Measurements from ENCODE around the gene RNF208. TPM values are rescaled to one million over a fixed set of nuclear protein-coding genes. Genes with fewer than 3 reads are reported as not detected.

RNF208 gene
- total and polyA plus RNA-seq, 9 of the 15 experiments (the other 6 are each of a cell fraction or from before 2014, with no cell fraction given): 0.15 to 6.9 (median 0.50) TPM; not detected in 2

GRCh38 chr9:137223078-137223970 lies 1.3 kb upstream of the RNF208 start (continued):
- TF ChIP-seq, protein P1, sequence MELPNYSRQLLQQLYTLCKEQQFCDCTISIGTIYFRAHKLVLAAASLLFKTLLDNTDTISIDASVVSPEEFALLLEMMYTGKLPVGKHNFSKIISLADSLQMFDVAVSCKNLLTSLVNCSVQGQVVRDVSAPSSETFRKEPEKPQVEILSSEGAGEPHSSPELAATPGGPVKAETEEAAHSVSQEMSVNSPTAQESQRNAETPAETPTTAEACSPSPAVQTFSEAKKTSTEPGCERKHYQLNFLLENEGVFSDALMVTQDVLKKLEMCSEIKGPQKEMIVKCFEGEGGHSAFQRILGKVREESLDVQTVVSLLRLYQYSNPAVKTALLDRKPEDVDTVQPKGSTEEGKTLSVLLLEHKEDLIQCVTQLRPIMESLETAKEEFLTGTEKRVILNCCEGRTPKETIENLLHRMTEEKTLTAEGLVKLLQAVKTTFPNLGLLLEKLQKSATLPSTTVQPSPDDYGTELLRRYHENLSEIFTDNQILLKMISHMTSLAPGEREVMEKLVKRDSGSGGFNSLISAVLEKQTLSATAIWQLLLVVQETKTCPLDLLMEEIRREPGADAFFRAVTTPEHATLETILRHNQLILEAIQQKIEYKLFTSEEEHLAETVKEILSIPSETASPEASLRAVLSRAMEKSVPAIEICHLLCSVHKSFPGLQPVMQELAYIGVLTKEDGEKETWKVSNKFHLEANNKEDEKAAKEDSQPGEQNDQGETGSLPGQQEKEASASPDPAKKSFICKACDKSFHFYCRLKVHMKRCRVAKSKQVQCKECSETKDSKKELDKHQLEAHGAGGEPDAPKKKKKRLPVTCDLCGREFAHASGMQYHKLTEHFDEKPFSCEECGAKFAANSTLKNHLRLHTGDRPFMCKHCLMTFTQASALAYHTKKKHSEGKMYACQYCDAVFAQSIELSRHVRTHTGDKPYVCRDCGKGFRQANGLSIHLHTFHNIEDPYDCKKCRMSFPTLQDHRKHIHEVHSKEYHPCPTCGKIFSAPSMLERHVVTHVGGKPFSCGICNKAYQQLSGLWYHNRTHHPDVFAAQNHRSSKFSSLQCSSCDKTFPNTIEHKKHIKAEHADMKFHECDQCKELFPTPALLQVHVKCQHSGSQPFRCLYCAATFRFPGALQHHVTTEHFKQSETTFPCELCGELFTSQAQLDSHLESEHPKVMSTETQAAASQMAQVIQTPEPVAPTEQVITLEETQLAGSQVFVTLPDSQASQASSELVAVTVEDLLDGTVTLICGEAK (IDR thresholded peaks at IDR 0.05): peak; percentile 96
- TF ChIP-seq, protein P1 (CRISPR knock-in tag; IDR thresholded peaks at IDR 0.05): no peak
- peak; percentile 96 for TF ChIP-seq NEUROD1 (IDR thresholded peaks at IDR 0.05; ENCODE audit: borderline replicate concordance, low read depth, low read length, partially characterized antibody)
- peak in 1 of 2 experiments; percentile 17; a peak in 1 of 4 replicates for TF ChIP-seq ETV6 (IDR thresholded peaks at IDR 0.05; ENCODE audit: borderline replicate concordance in 1 of 2, low read depth in 2 of 2, low read length in 1 of 2)
- no peak for TF ChIP-seq ETV6 (CRISPR knock-in tag; IDR thresholded peaks at IDR 0.05; ENCODE audit: borderline replicate concordance)
- TF ChIP-seq SREBF2 (CRISPR knock-in tag; IDR thresholded peaks at IDR 0.05): no peak
- no peak for TF ChIP-seq ZNF778 (CRISPR knock-in tag; IDR thresholded peaks at IDR 0.05)
- TF ChIP-seq JUND (IDR thresholded peaks at IDR 0.05; ENCODE audit: borderline replicate concordance, low read depth, low read length): peak; percentile 45; the same call in 1 of the 2 replicates
- TF ChIP-seq JUND (tag; IDR thresholded peaks at IDR 0.05; ENCODE audit: borderline replicate concordance, low read depth, low read length): no peak; the same call in 2 of the 3 replicates
- TF ChIP-seq HDAC1 (IDR thresholded peaks at IDR 0.05): peak in 1 of 2 experiments; percentile 56; a peak in 1 of 4 replicates
- TF ChIP-seq MYNN (IDR thresholded peaks at IDR 0.05): peak; percentile 8; the same call in 1 of the 2 replicates
- no peak for TF ChIP-seq MYNN (CRISPR knock-in tag; IDR thresholded peaks at IDR 0.05)
- TF ChIP-seq PML (IDR thresholded peaks at IDR 0.05; ENCODE audit: low read length): peak; percentile 51; the same call in 1 of the 2 replicates
- no peak for TF ChIP-seq SMARCC2 (IDR thresholded peaks at IDR 0.05; ENCODE audit: low read depth)
- peak; percentile 62 for TF ChIP-seq TAF1 (IDR thresholded peaks at IDR 0.05; ENCODE audit: control insufficient read depth, extremely low read depth, insufficient read depth, low read length, severe bottlenecking)
- peak in 1 of 2 experiments; percentile 81; a peak in 2 of 4 replicates for TF ChIP-seq TRIM24 (IDR thresholded peaks at IDR 0.05)
- no peak for TF ChIP-seq MXI1 (IDR thresholded peaks at IDR 0.05; ENCODE audit: low read depth, low read length)
- no peak for TF ChIP-seq ELF2 (CRISPR knock-in tag; IDR thresholded peaks at IDR 0.05)
- 0 out of 2 replicates have a peak, but pooled peaks have one; percentile 27 for TF ChIP-seq ETV5 (CRISPR knock-in tag; IDR thresholded peaks at IDR 0.05; ENCODE audit: low read depth)
- TF ChIP-seq EHMT2 (IDR thresholded peaks at IDR 0.05): no peak

All from K562 (cell line).